Neural progenitor cell (in vitro differentiated cells): Measurements from ENCODE around the gene PAM. TPM values are rescaled to one million over a fixed set of nuclear protein-coding genes. Genes with fewer than 3 reads are reported as not detected.

Experiments
- DNase-seq: peaks from one replicate; pipeline ENCODE4 v3.0.0-alpha.2; 2016; ENCODE audit warnings: low spot score
- H2AFZ ChIP-seq: fragments of 200-600 bp; sonication (generic); replicated peaks from 2 replicates; pipeline ENCODE4 v1.6.1; 2016; ENCODE audit warnings: antibody characterized with exemption
- H3F3A ChIP-seq: fragments of 200-600 bp; sonication (generic); 2 replicates; pipeline ENCODE4 v1.6.1; 2016; ENCODE audit warnings: antibody characterized with exemption, low read depth
- H3K27ac ChIP-seq: fragments of 200-600 bp; sonication (generic); 2 replicates; pipeline ENCODE4 v1.5.1; 2016; ENCODE audit warnings: mild to moderate bottlenecking
- H3K27me3 ChIP-seq: fragments of 200-600 bp; sonication (generic); 2 replicates; pipeline ENCODE4 v1.6.1; 2016; ENCODE audit warnings: mild to moderate bottlenecking, moderate library complexity
- H3K36me3 ChIP-seq: fragments of 200-600 bp; sonication (generic); 2 replicates; pipeline ENCODE4 v1.5.1; 2016
- H3K4me1 ChIP-seq: fragments of 200-600 bp; sonication (generic); 2 replicates; pipeline ENCODE4 v1.6.1; 2016; ENCODE audit warnings: mixed run types
- H3K4me2 ChIP-seq: fragments of 200-600 bp; sonication (generic); 2 replicates; pipeline ENCODE4 v1.6.1; 2016
- H3K4me3 ChIP-seq: fragments of 200-600 bp; sonication (generic); 2 replicates; pipeline ENCODE4 v1.5.1; 2016
- H3K79me2 ChIP-seq: fragments of 200-600 bp; sonication (generic); 2 replicates; pipeline ENCODE4 v1.6.1; 2016; ENCODE audit warnings: low read depth
- H3K9ac ChIP-seq: fragments of 200-600 bp; sonication (generic); 2 replicates; pipeline ENCODE4 v1.6.1; 2016
- H3K9me3 ChIP-seq: fragments of 200-600 bp; sonication (generic); 2 replicates; pipeline ENCODE4 v1.5.1; 2016; ENCODE audit warnings: low read depth
- H4K20me1 ChIP-seq: fragments of 200-600 bp; sonication (generic); 2 replicates; pipeline ENCODE4 v1.6.1; 2016; ENCODE audit warnings: low read depth
- H3K27ac Mint-ChIP-seq: 3 replicates; pipeline ENCODE4 v1.8.0; 2021; ENCODE audit warnings: mixed read lengths
- H3K27me3 Mint-ChIP-seq: 2 replicates; pipeline ENCODE4 v1.8.0; 2022; ENCODE audit warnings: low read depth, mild to moderate bottlenecking, inconsistent platforms, moderate library complexity, mixed read lengths; ENCODE audit not compliant: insufficient read depth
- H3K36me3 Mint-ChIP-seq: 3 replicates; pipeline ENCODE4 v1.8.0; 2021; ENCODE audit warnings: mixed read lengths
- H3K4me1 Mint-ChIP-seq: 3 replicates; pipeline ENCODE4 v1.8.0; 2021; ENCODE audit warnings: mixed read lengths
- H3K4me3 Mint-ChIP-seq: 3 replicates; pipeline ENCODE4 v1.8.0; 2021; ENCODE audit warnings: mild to moderate bottlenecking, moderate library complexity, mixed read lengths
- H3K9me3 Mint-ChIP-seq: 3 replicates; pipeline ENCODE4 v1.8.0; 2020; ENCODE audit warnings: mixed read lengths
- EZH2 ChIP-seq: fragments of 200-600 bp; sonication (generic); IDR thresholded peaks from 2 replicates; pipeline ENCODE4 v1.6.1; 2017; ENCODE audit warnings: antibody characterized with exemption, mild to moderate bottlenecking, moderate library complexity
- EZH2phosphoT487 ChIP-seq: fragments of 200-600 bp; sonication (generic); IDR thresholded peaks from 2 replicates; pipeline ENCODE4 v1.6.1; 2017; ENCODE audit warnings: antibody characterized with exemption
- total RNA-seq: library from RNA; depleted of rRNA; stranded (reverse); fragments of >200 nt; gene quantifications from 2 replicates; pipeline ENCODE4 v1.2.3, GENCODE V29; 2015; ENCODE audit warnings: low replicate concordance
- TF ChIP-seq, protein P1 (sequence below): fragments of 200-600 bp; sonication (generic); IDR thresholded peaks from 2 replicates; pipeline ENCODE4 v1.5.1; 2017; ENCODE audit warnings: antibody characterized with exemption, mild to moderate bottlenecking

Gene PAM
- total RNA-seq, 1 donor from 2014 or later: 246 TPM

DNA sequence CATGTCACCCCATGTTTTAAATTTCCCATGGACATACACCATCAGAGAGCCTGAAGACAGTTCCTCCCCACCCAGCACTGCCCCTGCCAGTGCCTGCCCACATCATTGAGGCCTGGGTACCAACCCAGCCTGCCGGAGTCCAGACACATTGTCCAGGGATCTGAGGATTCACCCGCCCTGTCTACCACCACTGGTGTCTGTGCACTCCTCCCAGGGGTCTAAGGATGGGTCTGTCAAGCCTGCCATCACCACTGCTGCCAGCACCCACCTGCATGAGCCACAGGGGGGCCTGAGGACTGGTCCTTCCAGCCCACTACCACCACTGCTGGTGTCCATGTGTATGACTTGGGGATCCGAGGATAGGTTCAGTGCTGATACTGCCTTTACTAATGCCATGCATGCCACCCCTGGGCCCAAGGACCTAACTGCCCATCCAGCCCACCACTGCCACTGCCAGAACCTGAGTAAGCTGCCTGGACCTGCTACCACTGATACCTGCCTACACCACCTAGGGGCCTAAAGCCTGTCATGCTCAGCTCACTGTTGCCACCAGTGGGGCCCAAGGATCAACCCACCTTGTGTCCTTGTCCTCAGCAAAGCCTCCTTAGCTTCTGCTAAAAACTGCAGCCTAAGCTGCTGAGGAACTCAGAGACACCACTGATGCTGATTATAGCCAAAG, 227.0 kb downstream of the PAM start:
- TF ChIP-seq EZH2phosphoT487 (no peak), EZH2 (no peak)
- TF ChIP-seq, protein P1, sequence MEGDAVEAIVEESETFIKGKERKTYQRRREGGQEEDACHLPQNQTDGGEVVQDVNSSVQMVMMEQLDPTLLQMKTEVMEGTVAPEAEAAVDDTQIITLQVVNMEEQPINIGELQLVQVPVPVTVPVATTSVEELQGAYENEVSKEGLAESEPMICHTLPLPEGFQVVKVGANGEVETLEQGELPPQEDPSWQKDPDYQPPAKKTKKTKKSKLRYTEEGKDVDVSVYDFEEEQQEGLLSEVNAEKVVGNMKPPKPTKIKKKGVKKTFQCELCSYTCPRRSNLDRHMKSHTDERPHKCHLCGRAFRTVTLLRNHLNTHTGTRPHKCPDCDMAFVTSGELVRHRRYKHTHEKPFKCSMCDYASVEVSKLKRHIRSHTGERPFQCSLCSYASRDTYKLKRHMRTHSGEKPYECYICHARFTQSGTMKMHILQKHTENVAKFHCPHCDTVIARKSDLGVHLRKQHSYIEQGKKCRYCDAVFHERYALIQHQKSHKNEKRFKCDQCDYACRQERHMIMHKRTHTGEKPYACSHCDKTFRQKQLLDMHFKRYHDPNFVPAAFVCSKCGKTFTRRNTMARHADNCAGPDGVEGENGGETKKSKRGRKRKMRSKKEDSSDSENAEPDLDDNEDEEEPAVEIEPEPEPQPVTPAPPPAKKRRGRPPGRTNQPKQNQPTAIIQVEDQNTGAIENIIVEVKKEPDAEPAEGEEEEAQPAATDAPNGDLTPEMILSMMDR: no peak
- H3K9me3 Mint-ChIP-seq: peaks cover 31% of the 10 kb centered on the region
- Histone ChIP-seq H3K27ac (no peak overlapping the region), H3K4me3 (no peak overlapping the region), H3K4me2 (no peak overlapping the region), H3K4me1 (no peaks in the 10 kb centered on the region), H3K79me2 (no peaks in the 10 kb centered on the region), H3K9ac (no peak overlapping the region), H3K36me3 (peaks cover 5% of the 10 kb centered on the region), H2AFZ (no peak overlapping the region), H4K20me1 (no peaks in the 10 kb centered on the region), H3F3A (no peaks in the 10 kb centered on the region), H3K9me3 (peaks cover 9% of the 10 kb centered on the region), H3K27me3 (no peaks in the 10 kb centered on the region)
- peaks cover 3% of the 10 kb centered on the region for H3K27me3 Mint-ChIP-seq
- no peak overlapping the region for H3K27ac Mint-ChIP-seq
- H3K36me3 Mint-ChIP-seq: peaks cover 49% of the 10 kb centered on the region
- DNase-seq: no peak
- H3K4me1 Mint-ChIP-seq: no peaks in the 10 kb centered on the region
- H3K4me3 Mint-ChIP-seq: no peak overlapping the region

- no peaks in the 10 kb centered on the region for H3K27me3 ChIP-seq
- no peak overlapping the region for H3K4me2 ChIP-seq
- no peaks in the 10 kb centered on the region for H3K4me1 ChIP-seq
- Mint-ChIP-seq H3K4me1 (no peaks in the 10 kb centered on the region), H3K27me3 (peaks cover 3% of the 10 kb centered on the region), H3K4me3 (no peak overlapping the region), H3K27ac (no peak overlapping the region), H3K9me3 (peaks cover 31% of the 10 kb centered on the region), H3K36me3 (peaks cover 40% of the 10 kb centered on the region)
- H3F3A ChIP-seq: no peaks in the 10 kb centered on the region
- H3K79me2 ChIP-seq: no peaks in the 10 kb centered on the region
- H3K27ac ChIP-seq: no peak overlapping the region
- no peaks in the 10 kb centered on the region for H4K20me1 ChIP-seq
- peaks cover 9% of the 10 kb centered on the region for H3K9me3 ChIP-seq
- no peak overlapping the region for H3K4me3 ChIP-seq
- no peak overlapping the region for H2AFZ ChIP-seq
- H3K36me3 ChIP-seq: peaks cover 5% of the 10 kb centered on the region
- no peak overlapping the region for H3K9ac ChIP-seq
- no peak for DNase-seq
- TF ChIP-seq EZH2phosphoT487: no peak
- TF ChIP-seq EZH2: no peak
- TF ChIP-seq, protein P1: no peak
Measured at GRCh38 chr5:102986074-102986473, 231.0 kb downstream of the PAM start.

GRCh38 chr5:102988459-102988858, 233.4 kb downstream of the PAM start:
- Histone ChIP-seq H3K9ac (no peak overlapping the region), H3K27ac (no peak overlapping the region), H3K27me3 (no peaks in the 10 kb centered on the region), H3K4me2 (no peak overlapping the region), H3K36me3 (no peaks in the 10 kb centered on the region), H3K4me3 (no peak overlapping the region), H3K9me3 (peaks cover 6% of the 10 kb centered on the region), H3K79me2 (no peaks in the 10 kb centered on the region), H3F3A (no peaks in the 10 kb centered on the region), H3K4me1 (peaks cover 5% of the 10 kb centered on the region), H4K20me1 (no peaks in the 10 kb centered on the region), H2AFZ (no peak overlapping the region)
- no peak for DNase-seq
- Mint-ChIP-seq H3K9me3 (peaks cover 12% of the 10 kb centered on the region), H3K27ac (no peak overlapping the region), H3K27me3 (no peaks in the 10 kb centered on the region), H3K36me3 (peaks cover 20% of the 10 kb centered on the region), H3K4me1 (peaks cover 5% of the 10 kb centered on the region), H3K4me3 (no peak overlapping the region)
- no peak for TF ChIP-seq EZH2

GRCh38 chr5:102991802-102992201, 236.7 kb downstream of the PAM start:
- H3K9ac ChIP-seq: no peak overlapping the region
- Mint-ChIP-seq H3K9me3 (no peaks in the 10 kb centered on the region), H3K27me3 (no peaks in the 10 kb centered on the region), H3K36me3 (peaks cover 18% of the 10 kb centered on the region), H3K27ac (no peak overlapping the region), H3K4me1 (peaks cover 14% of the 10 kb centered on the region), H3K4me3 (no peak overlapping the region)
- no peak overlapping the region for H3K4me3 ChIP-seq
- no peak overlapping the region for H3K27ac ChIP-seq
- H3K4me1 ChIP-seq: peaks cover 5% of the 10 kb centered on the region
- TF ChIP-seq EZH2phosphoT487 (no peak), EZH2 (no peak)
- TF ChIP-seq, protein P1: no peak
- no peaks in the 10 kb centered on the region for H4K20me1 ChIP-seq
- H3K36me3 ChIP-seq: no peaks in the 10 kb centered on the region
- no peak overlapping the region for H3K4me2 ChIP-seq
- no peaks in the 10 kb centered on the region for H3F3A ChIP-seq
- no peaks in the 10 kb centered on the region for H3K79me2 ChIP-seq
- no peak for DNase-seq
- H3K27me3 ChIP-seq: no peaks in the 10 kb centered on the region
- no peaks in the 10 kb centered on the region for H3K9me3 ChIP-seq
- no peak overlapping the region for H2AFZ ChIP-seq
